ENCODE results near the gene CHMP5.

The CHMP5 gene

GRCh38 chr9:33225319-33226147 lies 39.3 kb upstream of the CHMP5 start:
- Histone ChIP-seq H3K36me3 (replicated peaks) (no peaks in the 10 kb centered on the region), H3K4me3 (ENCODE audit: low read depth, low read length) (no peak overlapping the region), H3K27ac (no peak overlapping the region), H3K27me3 (replicated peaks) (no peaks in the 10 kb centered on the region)
- peak; percentile 48 for TF ChIP-seq CTCF (IDR thresholded peaks at IDR 0.05; ENCODE audit: low read depth, low read length, missing control alignments)
- DNase-seq, result peak; percentile 63
- in situ Hi-C loops (cut with HindIII; ENCODE audit: low pct_ligation_motif_present, low sequenced_read_pairs), result no loop called here

GRCh38 chr9:33227008-33227398 lies 37.8 kb upstream of the CHMP5 start:
- in situ Hi-C loops (cut with HindIII; ENCODE audit: low pct_ligation_motif_present, low sequenced_read_pairs), result no loop called here
- no peak overlapping the region for H3K4me3 ChIP-seq (ENCODE audit: low read depth, low read length)
- DNase-seq, result no peak
- no peak for TF ChIP-seq CTCF (IDR thresholded peaks at IDR 0.05; ENCODE audit: low read depth, low read length, missing control alignments)
- no peaks in the 10 kb centered on the region for H3K27me3 ChIP-seq (replicated peaks)
- no peak overlapping the region for H3K27ac ChIP-seq
- no peaks in the 10 kb centered on the region for H3K36me3 ChIP-seq (replicated peaks)

DNA sequence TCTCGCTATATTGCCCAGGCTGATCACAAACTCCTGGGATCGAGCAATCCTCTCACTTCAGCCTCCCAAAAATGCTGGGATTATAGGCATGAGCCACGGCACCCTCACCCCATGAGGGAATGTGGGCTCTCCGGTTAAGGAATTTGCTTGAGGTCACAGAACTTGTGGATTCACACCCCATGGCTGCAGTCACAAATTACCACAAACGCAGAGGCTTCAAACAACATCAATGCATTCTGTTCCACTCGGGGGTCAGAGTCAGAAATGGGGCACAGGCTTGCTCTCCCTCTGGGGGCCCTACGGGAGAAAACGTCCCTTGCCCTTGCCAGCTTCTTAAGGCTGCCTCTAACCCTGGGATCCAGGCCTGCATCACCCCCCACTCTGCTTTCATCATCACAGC lies 37.1 kb upstream of the CHMP5 start:
- no peak for TF ChIP-seq CTCF (IDR thresholded peaks at IDR 0.05; ENCODE audit: low read depth, low read length, missing control alignments)
- no peaks in the 10 kb centered on the region for H3K27me3 ChIP-seq (replicated peaks)
- H3K36me3 ChIP-seq (replicated peaks), result no peaks in the 10 kb centered on the region
- H3K27ac ChIP-seq, result no peak overlapping the region
- no peak overlapping the region for H3K4me3 ChIP-seq (ENCODE audit: low read depth, low read length)
- no peak for DNase-seq
- in situ Hi-C loops (cut with HindIII; ENCODE audit: low pct_ligation_motif_present, low sequenced_read_pairs), result no loop called here

DNA sequence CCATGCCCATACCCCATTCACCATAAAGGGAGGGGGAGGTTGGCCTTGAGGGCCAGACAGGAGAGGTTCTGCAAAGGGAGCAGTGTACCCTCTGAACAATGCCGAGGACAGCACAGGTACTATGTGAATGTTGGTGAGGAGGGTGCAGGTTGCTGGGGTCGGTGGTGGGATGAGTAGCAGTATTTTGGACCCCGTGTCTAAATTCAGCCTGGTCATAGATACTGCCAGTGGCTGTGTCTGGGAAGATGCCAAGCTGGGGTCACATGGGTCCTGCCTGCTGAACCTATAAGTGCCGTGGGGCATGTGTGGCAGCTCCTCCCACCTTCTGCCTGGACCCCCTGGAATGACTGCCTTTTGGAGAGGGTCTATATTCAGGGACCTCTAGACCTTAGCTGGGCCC lies 36.2 kb upstream of the CHMP5 start:
- in situ Hi-C loops (cut with HindIII; ENCODE audit: low pct_ligation_motif_present, low sequenced_read_pairs), result no loop called here
- TF ChIP-seq CTCF (IDR thresholded peaks at IDR 0.05; ENCODE audit: low read depth, low read length, missing control alignments), result no peak
- Histone ChIP-seq H3K27ac (no peak overlapping the region), H3K27me3 (replicated peaks) (no peaks in the 10 kb centered on the region), H3K36me3 (replicated peaks) (no peaks in the 10 kb centered on the region), H3K4me3 (ENCODE audit: low read depth, low read length) (no peak overlapping the region)
- DNase-seq, result no peak

GRCh38 chr9:33229359-33230114 lies 35.3 kb upstream of the CHMP5 start:
- DNase-seq, result no peak
- Histone ChIP-seq H3K27me3 (replicated peaks) (no peaks in the 10 kb centered on the region), H3K4me3 (ENCODE audit: low read depth, low read length) (no peak overlapping the region), H3K27ac (no peak overlapping the region), H3K36me3 (replicated peaks) (no peaks in the 10 kb centered on the region)
- in situ Hi-C loops (cut with HindIII; ENCODE audit: low pct_ligation_motif_present, low sequenced_read_pairs), result no loop called here
- TF ChIP-seq CTCF (IDR thresholded peaks at IDR 0.05; ENCODE audit: low read depth, low read length, missing control alignments), result peak; percentile 9

All from brain microvascular endothelial cell (primary cell).